Fibroblast of lung (primary cell): ENCODE measurements around the gene TMEM26. TPM values are rescaled to one million over a fixed set of nuclear protein-coding genes. Genes with fewer than 3 reads are reported as not detected.
"Not testable (repeated sequence)": the region's sequence is repeated elsewhere in the genome, so short reads cannot be mapped to it uniquely, and the experiment has no call there.

Source experiments
- DNase-seq, 2 donors: peaks; one replicate each; pipeline versions ENCODE4 v3.0.0 to v3.0.0-alpha.2; 2010; ENCODE audit warnings: low read depth in 2 of 2
- H2AFZ ChIP-seq: 2 replicates; pipeline ENCODE4 v1.5.1; 2012; ENCODE audit warnings: low read length, control low read depth, inconsistent platforms
- H3K27ac ChIP-seq: 2 replicates; pipeline ENCODE4 v1.5.1; 2011; ENCODE audit warnings: low read length, control low read depth; ENCODE audit not compliant: insufficient read depth
- H3K27me3 ChIP-seq: 2 replicates; pipeline ENCODE4 v1.5.1; 2011; ENCODE audit warnings: mild to moderate bottlenecking, low read length; ENCODE audit not compliant: control insufficient read depth, insufficient read depth
- H3K36me3 ChIP-seq: 2 replicates; pipeline ENCODE4 v1.5.1; 2011; ENCODE audit warnings: low read length; ENCODE audit not compliant: control insufficient read depth, insufficient read depth
- H3K4me1 ChIP-seq: 2 replicates; pipeline ENCODE4 v1.5.1; 2011; ENCODE audit warnings: low read length; ENCODE audit not compliant: control insufficient read depth, insufficient read depth; ENCODE audit errors: extremely low read depth
- H3K4me2 ChIP-seq: 2 replicates; pipeline ENCODE4 v1.5.1; 2011; ENCODE audit warnings: low read length, control low read depth; ENCODE audit not compliant: insufficient read depth; ENCODE audit errors: extremely low read depth
- H3K4me3 ChIP-seq, 4 experiments: fragments of 200-600 bp in 1 of 4; sonication (generic) in 1 of 4; replicated peaks in 1 of 4; 2 replicates each; pipeline ENCODE4 v1.5.1; 2011 to 2016; ENCODE audit warnings: low read length in 4 of 4, low read depth in 3 of 4, mild to moderate bottlenecking in 3 of 4, control low read depth in 2 of 4, inconsistent platforms in 1 of 4, mixed read lengths in 1 of 4; ENCODE audit not compliant: insufficient read depth in 1 of 4; ENCODE audit errors: control extremely low read depth in 1 of 4
- H3K79me2 ChIP-seq: 2 replicates; pipeline ENCODE4 v1.5.1; 2012; ENCODE audit warnings: mild to moderate bottlenecking, low read length, inconsistent platforms; ENCODE audit not compliant: control insufficient read depth, insufficient read depth
- H3K9ac ChIP-seq: 2 replicates; pipeline ENCODE4 v1.5.1; 2011; ENCODE audit warnings: mild to moderate bottlenecking, low read length, control low read depth; ENCODE audit not compliant: insufficient read depth
- H3K9me3 ChIP-seq: 2 replicates; pipeline ENCODE4 v1.5.1; 2012; ENCODE audit warnings: low read depth, low read length; ENCODE audit not compliant: control insufficient read depth, insufficient read depth
- H4K20me1 ChIP-seq: 2 replicates; pipeline ENCODE4 v1.5.1; 2011; ENCODE audit warnings: low read length; ENCODE audit not compliant: control insufficient read depth, insufficient read depth; ENCODE audit errors: extremely low read depth
- EZH2 ChIP-seq: IDR thresholded peaks from 2 replicates; pipeline ENCODE4 v1.5.1; 2012; ENCODE audit warnings: low read length, control low read depth, mild to moderate bottlenecking; ENCODE audit errors: missing control alignments
- polyA plus RNA-seq, 2 donors: library from polyadenylated mRNA; depleted of rRNA in 1 of 2; stranded (reverse) in 1 of 2; unstranded in 1 of 2; fragments of >200 nt; gene quantifications; 2 replicates each; pipeline ENCODE4 v1.2.1, GENCODE V29; 2011 to 2012; ENCODE audit warnings: missing spikeins in 1 of 2
- total RNA-seq: library from RNA; depleted of rRNA; stranded (reverse); fragments of >200 nt; gene quantifications from 2 replicates; pipeline ENCODE4 v1.2.1, GENCODE V29; 2014
- TF ChIP-seq, protein P1 (sequence below), 2 donors: IDR thresholded peaks in 1 of 2; conservative IDR thresholded peaks in 1 of 2; 1 replicate in 1 of 2; 2 replicates in 1 of 2; pipeline ENCODE4 v1.5.1; 2011 to 2012; ENCODE audit warnings: low read length in 2 of 2, control low read depth in 1 of 2, inconsistent platforms in 1 of 2, low read depth in 1 of 2, mild to moderate bottlenecking in 1 of 2

The TMEM26 gene
- total and polyA plus RNA-seq, 2 donors (not counting 1 experiment from before 2014, with no cell fraction given): 1.4 to 2.3 TPM

GRCh38 chr10:61391281-61391680 is 61.9 kb downstream of the TMEM26 start:
- Histone ChIP-seq H3K4me2 (no peak overlapping the region), H3K9ac (no peak overlapping the region), H3K79me2 (no peaks in the 10 kb centered on the region), H2AFZ (no peak overlapping the region), H3K27ac (no peak overlapping the region), H3K9me3 (no peaks in the 10 kb centered on the region), H3K36me3 (no peaks in the 10 kb centered on the region), H3K4me3 (no peak overlapping the region), H3K4me1 (no peaks in the 10 kb centered on the region), H3K27me3 (no peaks in the 10 kb centered on the region), H4K20me1 (no peaks in the 10 kb centered on the region)
- no peak for DNase-seq
- no peak for TF ChIP-seq EZH2
- TF ChIP-seq, protein P1, sequence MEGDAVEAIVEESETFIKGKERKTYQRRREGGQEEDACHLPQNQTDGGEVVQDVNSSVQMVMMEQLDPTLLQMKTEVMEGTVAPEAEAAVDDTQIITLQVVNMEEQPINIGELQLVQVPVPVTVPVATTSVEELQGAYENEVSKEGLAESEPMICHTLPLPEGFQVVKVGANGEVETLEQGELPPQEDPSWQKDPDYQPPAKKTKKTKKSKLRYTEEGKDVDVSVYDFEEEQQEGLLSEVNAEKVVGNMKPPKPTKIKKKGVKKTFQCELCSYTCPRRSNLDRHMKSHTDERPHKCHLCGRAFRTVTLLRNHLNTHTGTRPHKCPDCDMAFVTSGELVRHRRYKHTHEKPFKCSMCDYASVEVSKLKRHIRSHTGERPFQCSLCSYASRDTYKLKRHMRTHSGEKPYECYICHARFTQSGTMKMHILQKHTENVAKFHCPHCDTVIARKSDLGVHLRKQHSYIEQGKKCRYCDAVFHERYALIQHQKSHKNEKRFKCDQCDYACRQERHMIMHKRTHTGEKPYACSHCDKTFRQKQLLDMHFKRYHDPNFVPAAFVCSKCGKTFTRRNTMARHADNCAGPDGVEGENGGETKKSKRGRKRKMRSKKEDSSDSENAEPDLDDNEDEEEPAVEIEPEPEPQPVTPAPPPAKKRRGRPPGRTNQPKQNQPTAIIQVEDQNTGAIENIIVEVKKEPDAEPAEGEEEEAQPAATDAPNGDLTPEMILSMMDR (conservative IDR thresholded peaks at IDR 0.05 in 1 of 2, IDR thresholded peaks at IDR 0.05 in 1 of 2; ENCODE audit: low read depth in 1 of 2, low read length in 2 of 2): no peak

DNA sequence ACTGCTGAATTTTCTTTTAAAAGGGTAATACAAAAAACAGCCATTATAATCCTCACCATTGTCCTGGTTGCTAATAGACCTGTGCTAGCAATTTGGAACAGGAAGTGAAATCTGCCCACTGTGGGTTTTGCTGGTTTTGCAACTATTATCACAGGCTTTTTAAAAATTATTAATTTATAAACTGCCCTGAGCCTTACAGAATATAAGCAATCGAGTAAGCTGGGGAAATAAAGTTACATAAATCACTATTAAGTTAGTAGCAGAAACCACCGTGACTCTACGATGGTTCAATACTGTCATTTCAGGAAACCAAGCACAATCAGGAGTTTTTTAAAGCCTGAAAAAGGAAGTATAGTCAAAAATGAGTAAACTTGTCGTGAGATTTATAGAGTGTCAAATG is 62.3 kb downstream of the TMEM26 start:
- Histone ChIP-seq H3K4me1 (no peaks in the 10 kb centered on the region), H3K9ac (no peak overlapping the region), H4K20me1 (no peaks in the 10 kb centered on the region), H3K27ac (no peak overlapping the region), H3K27me3 (no peaks in the 10 kb centered on the region), H3K4me3 (no peak overlapping the region), H3K9me3 (no peaks in the 10 kb centered on the region), H2AFZ (no peak overlapping the region), H3K4me2 (no peak overlapping the region), H3K79me2 (no peaks in the 10 kb centered on the region), H3K36me3 (no peaks in the 10 kb centered on the region)
- TF ChIP-seq, protein P1 (conservative IDR thresholded peaks at IDR 0.05 in 1 of 2, IDR thresholded peaks at IDR 0.05 in 1 of 2; ENCODE audit: low read depth in 1 of 2, low read length in 2 of 2): no peak
- no peak for DNase-seq

DNA sequence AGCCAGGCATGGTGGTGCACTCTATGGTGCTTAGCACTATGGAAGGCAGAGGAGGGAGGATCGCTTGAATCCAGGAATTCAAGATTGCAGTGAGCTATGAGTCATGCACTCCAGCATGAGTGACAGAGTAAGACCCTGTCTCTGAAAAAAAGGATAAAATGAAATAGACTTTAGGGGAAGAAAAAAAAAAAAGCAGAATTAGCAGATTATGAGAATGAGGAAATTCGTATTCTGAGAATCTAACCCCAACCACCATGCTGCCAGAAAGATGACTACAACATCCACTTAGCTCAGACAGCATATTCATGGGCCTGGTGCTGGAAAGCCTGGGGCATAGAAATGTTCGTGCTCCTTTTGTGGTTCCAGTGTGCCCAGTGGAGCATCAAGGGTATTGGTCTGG is 63.3 kb downstream of the TMEM26 start:
- Histone ChIP-seq H3K9me3 (no peaks in the 10 kb centered on the region), H3K4me1 (no peaks in the 10 kb centered on the region), H3K4me2 (no peak overlapping the region), H3K79me2 (no peaks in the 10 kb centered on the region), H3K36me3 (no peaks in the 10 kb centered on the region), H2AFZ (no peak overlapping the region), H3K27ac (no peak overlapping the region), H3K4me3 (no peak overlapping the region), H3K27me3 (no peaks in the 10 kb centered on the region), H3K9ac (no peak overlapping the region), H4K20me1 (no peaks in the 10 kb centered on the region)
- DNase-seq: peak in 1 of 2 donors; percentile 13
- no peak for TF ChIP-seq EZH2
- TF ChIP-seq, protein P1 (conservative IDR thresholded peaks at IDR 0.05 in 1 of 2, IDR thresholded peaks at IDR 0.05 in 1 of 2; ENCODE audit: low read depth in 1 of 2, low read length in 2 of 2): no peak

- not testable (repeated sequence) for H3K27ac ChIP-seq, H3K4me2 ChIP-seq, H3K36me3 ChIP-seq, H3K79me2 ChIP-seq, H3K4me3 ChIP-seq, H3K9me3 ChIP-seq, H3K9ac ChIP-seq, H3K4me1 ChIP-seq, H3K27me3 ChIP-seq, DNase-seq, H2AFZ ChIP-seq, H4K20me1 ChIP-seq
Measured at GRCh38 chr10:61388986-61389385, 64.2 kb downstream of the TMEM26 start.
